ENCODE data around the gene TMPRSS5.

- TF ChIP-seq CTCF (optimal IDR thresholded peaks at IDR 0.05 in 1 of 3, IDR thresholded peaks at IDR 0.05 in 1 of 3, conservative IDR thresholded peaks at IDR 0.05 in 1 of 3; ENCODE audit: extremely low read depth in 1 of 3, insufficient read depth in 2 of 3, low read length in 3 of 3) (no peak), EZH2 (IDR thresholded peaks at IDR 0.05; ENCODE audit: low read length) (no peak)
Observed at GRCh38 chr11:113695207-113695606, 10.9 kb downstream of the TMPRSS5 start.

All from keratinocyte (primary cell).